Chondrocyte (in vitro differentiated cells): ENCODE measurements around the gene GJC2. TPM values are rescaled to one million over a fixed set of nuclear protein-coding genes. Genes with fewer than 3 reads are reported as not detected.

Experiments
- DNase-seq: peaks from one replicate; pipeline ENCODE4 v3.0.0; 2021; ENCODE audit warnings: mixed read lengths, low spot score
- H3K27ac Mint-ChIP-seq: one replicate; pipeline ENCODE4 v1.8.0; 2021; ENCODE audit warnings: mild to moderate bottlenecking, moderate library complexity, mixed read lengths; ENCODE audit not compliant: unreplicated experiment
- H3K27me3 Mint-ChIP-seq: 2 replicates; pipeline ENCODE4 v1.8.0; 2021; ENCODE audit warnings: low read depth, mixed read lengths
- H3K36me3 Mint-ChIP-seq: 2 replicates; pipeline ENCODE4 v1.8.0; 2021; ENCODE audit warnings: low read depth, mixed read lengths
- H3K4me1 Mint-ChIP-seq: 2 replicates; pipeline ENCODE4 v1.8.0; 2021; ENCODE audit warnings: low read depth, mild to moderate bottlenecking, mixed read lengths
- H3K4me3 Mint-ChIP-seq: one replicate; pipeline ENCODE4 v1.8.0; 2021; ENCODE audit warnings: mild to moderate bottlenecking, moderate library complexity, mixed read lengths; ENCODE audit not compliant: unreplicated experiment
- H3K9me3 Mint-ChIP-seq: 2 replicates; pipeline ENCODE4 v1.8.0; 2021; ENCODE audit warnings: low read depth, mixed read lengths
- total RNA-seq: library from RNA; stranded (reverse); gene quantifications from 3 replicates; pipeline ENCODE4 v1.2.1, GENCODE V29; 2021
- TF ChIP-seq, protein P1 (sequence below): fragments of 200-600 bp; sonication (generic); IDR thresholded peaks from 2 replicates; pipeline ENCODE4 v1.5.0; 2021; ENCODE audit warnings: antibody characterized with exemption, mild to moderate bottlenecking, moderate library complexity

Gene GJC2
- total RNA-seq, 1 donor from 2014 or later, result 2.0 TPM

DNA sequence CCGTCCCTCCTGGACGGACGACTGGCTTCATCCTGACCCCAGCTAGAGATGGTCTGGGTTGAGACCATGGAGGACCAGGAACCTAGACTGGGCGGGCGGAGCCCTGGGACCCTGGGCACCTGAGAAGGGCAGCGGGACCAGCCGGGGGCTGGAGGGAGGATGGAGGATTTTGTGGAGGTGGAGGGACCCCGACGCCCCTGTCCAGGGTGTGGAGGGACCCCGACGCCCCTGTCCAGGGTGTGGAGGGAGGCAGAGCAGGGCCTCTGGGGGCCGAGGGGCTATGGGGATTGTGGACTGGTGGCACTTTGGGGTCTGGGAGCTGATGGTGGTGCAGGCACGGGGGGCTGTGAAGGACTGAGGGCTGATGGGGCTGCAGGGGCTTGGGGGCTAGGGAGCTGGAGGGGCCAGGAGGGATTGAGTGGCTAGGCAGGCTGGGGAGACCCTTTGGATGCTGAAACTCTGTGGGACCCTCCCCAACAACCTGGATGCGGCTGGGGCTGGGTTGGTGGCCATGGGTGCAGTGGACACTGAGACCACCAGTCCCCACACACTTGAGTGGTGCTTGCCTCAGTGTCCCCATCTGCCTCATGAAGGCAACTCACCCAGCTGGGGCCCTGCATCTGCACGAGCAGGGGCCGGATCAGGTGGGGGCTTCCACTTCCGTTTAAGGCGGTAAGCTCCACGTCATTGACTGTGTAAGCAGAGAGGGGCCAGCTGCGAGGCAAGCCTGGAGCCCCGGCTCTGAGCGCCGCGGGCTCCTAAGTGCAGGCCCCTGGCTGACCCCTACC, 7.4 kb downstream of the GJC2 start:
- TF ChIP-seq, protein P1, sequence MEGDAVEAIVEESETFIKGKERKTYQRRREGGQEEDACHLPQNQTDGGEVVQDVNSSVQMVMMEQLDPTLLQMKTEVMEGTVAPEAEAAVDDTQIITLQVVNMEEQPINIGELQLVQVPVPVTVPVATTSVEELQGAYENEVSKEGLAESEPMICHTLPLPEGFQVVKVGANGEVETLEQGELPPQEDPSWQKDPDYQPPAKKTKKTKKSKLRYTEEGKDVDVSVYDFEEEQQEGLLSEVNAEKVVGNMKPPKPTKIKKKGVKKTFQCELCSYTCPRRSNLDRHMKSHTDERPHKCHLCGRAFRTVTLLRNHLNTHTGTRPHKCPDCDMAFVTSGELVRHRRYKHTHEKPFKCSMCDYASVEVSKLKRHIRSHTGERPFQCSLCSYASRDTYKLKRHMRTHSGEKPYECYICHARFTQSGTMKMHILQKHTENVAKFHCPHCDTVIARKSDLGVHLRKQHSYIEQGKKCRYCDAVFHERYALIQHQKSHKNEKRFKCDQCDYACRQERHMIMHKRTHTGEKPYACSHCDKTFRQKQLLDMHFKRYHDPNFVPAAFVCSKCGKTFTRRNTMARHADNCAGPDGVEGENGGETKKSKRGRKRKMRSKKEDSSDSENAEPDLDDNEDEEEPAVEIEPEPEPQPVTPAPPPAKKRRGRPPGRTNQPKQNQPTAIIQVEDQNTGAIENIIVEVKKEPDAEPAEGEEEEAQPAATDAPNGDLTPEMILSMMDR, result no peak
- no peaks in the 10 kb centered on the region for H3K4me1 Mint-ChIP-seq
- no peak overlapping the region for H3K4me3 Mint-ChIP-seq

DNA sequence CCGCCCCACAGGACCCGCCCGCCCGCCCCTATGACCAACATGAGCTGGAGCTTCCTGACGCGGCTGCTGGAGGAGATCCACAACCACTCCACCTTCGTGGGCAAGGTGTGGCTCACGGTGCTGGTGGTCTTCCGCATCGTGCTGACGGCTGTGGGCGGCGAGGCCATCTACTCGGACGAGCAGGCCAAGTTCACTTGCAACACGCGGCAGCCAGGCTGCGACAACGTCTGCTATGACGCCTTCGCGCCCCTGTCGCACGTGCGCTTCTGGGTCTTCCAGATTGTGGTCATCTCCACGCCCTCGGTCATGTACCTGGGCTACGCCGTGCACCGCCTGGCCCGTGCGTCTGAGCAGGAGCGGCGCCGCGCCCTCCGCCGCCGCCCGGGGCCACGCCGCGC, 8.0 kb downstream of the GJC2 start:
- Mint-ChIP-seq H3K27ac (no peak overlapping the region), H3K4me1 (no peaks in the 10 kb centered on the region), H3K4me3 (no peak overlapping the region), H3K9me3 (no peaks in the 10 kb centered on the region), H3K36me3 (no peaks in the 10 kb centered on the region), H3K27me3 (no peaks in the 10 kb centered on the region)
- DNase-seq, result peak; percentile 73
- TF ChIP-seq, protein P1, result no peak

More for the DNA sequence above, 7.4 kb downstream of the GJC2 start:
- Mint-ChIP-seq H3K36me3 (no peaks in the 10 kb centered on the region), H3K9me3 (no peaks in the 10 kb centered on the region), H3K27me3 (no peaks in the 10 kb centered on the region), H3K27ac (no peak overlapping the region)
- DNase-seq, result peak; percentile 82

DNA sequence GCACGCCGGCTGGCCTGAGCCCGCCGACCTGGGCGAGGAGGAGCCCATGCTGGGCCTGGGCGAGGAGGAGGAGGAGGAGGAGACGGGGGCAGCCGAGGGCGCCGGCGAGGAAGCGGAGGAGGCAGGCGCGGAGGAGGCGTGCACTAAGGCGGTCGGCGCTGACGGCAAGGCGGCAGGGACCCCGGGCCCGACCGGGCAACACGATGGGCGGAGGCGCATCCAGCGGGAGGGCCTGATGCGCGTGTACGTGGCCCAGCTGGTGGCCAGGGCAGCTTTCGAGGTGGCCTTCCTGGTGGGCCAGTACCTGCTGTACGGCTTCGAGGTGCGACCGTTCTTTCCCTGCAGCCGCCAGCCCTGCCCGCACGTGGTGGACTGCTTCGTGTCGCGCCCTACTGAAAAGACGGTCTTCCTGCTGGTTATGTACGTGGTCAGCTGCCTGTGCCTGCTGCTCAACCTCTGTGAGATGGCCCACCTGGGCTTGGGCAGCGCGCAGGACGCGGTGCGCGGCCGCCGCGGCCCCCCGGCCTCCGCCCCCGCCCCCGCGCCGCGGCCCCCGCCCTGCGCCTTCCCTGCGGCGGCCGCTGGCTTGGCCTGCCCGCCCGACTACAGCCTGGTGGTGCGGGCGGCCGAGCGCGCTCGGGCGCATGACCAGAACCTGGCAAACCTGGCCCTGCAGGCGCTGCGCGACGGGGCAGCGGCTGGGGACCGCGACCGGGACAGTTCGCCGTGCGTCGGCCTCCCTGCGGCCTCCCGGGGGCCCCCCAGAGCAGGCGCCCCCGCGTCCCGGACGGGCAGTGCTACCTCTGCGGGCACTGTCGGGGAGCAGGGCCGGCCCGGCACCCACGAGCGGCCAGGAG, 8.6 kb downstream of the GJC2 start:
- no peaks in the 10 kb centered on the region for H3K9me3 Mint-ChIP-seq

DNA sequence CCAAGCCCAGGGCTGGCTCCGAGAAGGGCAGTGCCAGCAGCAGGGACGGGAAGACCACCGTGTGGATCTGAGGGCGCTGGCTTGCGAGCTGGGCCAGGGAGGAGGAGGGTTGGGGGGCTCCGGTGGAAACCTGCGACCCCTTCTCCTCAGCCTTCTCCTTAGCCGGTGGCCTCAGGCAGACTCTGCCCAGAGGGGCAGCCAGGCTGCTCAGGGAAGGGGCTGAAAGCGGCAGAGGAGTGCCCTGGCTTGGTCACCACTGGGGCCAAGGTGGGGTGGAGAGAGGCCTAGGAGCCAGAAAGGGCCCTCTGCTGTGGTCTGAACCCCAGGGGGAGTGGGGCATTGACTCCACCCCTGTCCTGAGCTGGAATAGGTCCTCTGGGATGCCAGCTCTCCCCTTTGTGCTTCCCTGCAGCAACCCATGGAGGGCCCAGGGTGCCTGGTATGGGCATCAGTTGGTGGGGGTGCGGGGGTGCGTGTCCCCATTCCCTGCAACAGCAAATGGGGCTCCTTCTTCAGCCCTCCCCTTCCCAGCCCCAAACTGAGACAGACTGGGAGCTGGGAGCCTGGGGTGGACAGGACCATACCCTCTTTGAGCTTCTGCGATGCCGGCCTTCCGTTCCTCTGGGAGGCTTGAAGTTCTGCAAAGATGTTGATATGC, 9.4 kb downstream of the GJC2 start:
- Mint-ChIP-seq H3K4me1 (peaks cover 6% of the 10 kb centered on the region), H3K9me3 (no peaks in the 10 kb centered on the region), H3K27ac (no peak overlapping the region), H3K36me3 (no peaks in the 10 kb centered on the region), H3K27me3 (no peaks in the 10 kb centered on the region), H3K4me3 (no peak overlapping the region)
- TF ChIP-seq, protein P1, result no peak
- DNase-seq, result no peak

More for the DNA sequence above, 8.6 kb downstream of the GJC2 start:
- Mint-ChIP-seq H3K27me3 (no peaks in the 10 kb centered on the region), H3K4me1 (peaks cover 3% of the 10 kb centered on the region), H3K27ac (no peak overlapping the region), H3K36me3 (no peaks in the 10 kb centered on the region), H3K4me3 (no peak overlapping the region)
- TF ChIP-seq, protein P1, result no peak
- peak; percentile 87 for DNase-seq

DNA sequence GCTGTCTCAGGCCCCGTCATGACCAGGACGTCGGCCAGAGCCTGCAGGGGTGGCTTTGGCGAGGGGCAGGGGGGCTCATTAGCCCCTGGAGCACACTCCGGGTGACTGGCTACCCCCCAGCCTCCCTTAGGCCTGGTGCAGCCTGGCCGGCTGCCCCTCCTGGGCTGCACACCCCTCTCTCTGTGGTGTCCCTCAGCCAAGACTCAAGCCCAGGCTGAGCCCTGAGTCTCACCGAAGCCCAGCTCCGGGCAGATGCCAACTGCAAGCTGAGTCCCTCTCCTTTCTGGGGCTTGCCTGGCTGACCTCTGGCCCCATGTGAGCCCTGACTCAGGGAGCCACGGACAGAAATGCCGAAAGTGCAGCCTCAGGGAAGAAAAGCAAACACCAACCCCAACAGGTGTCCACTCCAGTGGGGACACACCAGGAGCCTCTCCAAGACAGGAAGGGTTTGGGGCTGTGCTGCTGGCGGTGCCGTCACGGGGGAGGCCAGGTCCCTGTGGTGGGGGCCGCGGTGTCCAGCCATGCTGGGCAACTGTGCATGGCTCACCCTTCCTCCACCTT, 10.6 kb downstream of the GJC2 start:
- H3K4me1 Mint-ChIP-seq, result peaks cover 17% of the 10 kb centered on the region
- no peak overlapping the region for H3K4me3 Mint-ChIP-seq
- no peak for DNase-seq
- H3K27me3 Mint-ChIP-seq, result no peaks in the 10 kb centered on the region
- TF ChIP-seq, protein P1, result no peak
- no peaks in the 10 kb centered on the region for H3K36me3 Mint-ChIP-seq
- no peaks in the 10 kb centered on the region for H3K9me3 Mint-ChIP-seq
- no peak overlapping the region for H3K27ac Mint-ChIP-seq
